ENCODE results near the gene FBXO15.

Gene FBXO15

GRCh38 chr18:74074668-74075564 lies 72.7 kb downstream of the FBXO15 start:
- H3K27ac ChIP-seq = no peak overlapping the region
- no peak for TF ChIP-seq CTCF (conservative IDR thresholded peaks at IDR 0.05)

GRCh38 chr18:74073957-74074667 lies 73.5 kb downstream of the FBXO15 start:
- TF ChIP-seq CTCF (conservative IDR thresholded peaks at IDR 0.05) = no peak
- no peak overlapping the region for H3K27ac ChIP-seq

- TF ChIP-seq CTCF (conservative IDR thresholded peaks at IDR 0.05) = no peak
Observed at GRCh38 chr18:74069178-74070050, 78.2 kb downstream of the FBXO15 start.

GRCh38 chr18:74068296-74068695 lies 79.3 kb downstream of the FBXO15 start:
- no peak overlapping the region for H3K27ac ChIP-seq
- no peak for TF ChIP-seq CTCF (conservative IDR thresholded peaks at IDR 0.05)

More at GRCh38 chr18:74069178-74070050, 78.2 kb downstream of the FBXO15 start:
- no peak overlapping the region for H3K27ac ChIP-seq

- no peak overlapping the region for H3K27ac ChIP-seq
- no peak for TF ChIP-seq CTCF (conservative IDR thresholded peaks at IDR 0.05)
Observed at GRCh38 chr18:74066018-74066417, 81.6 kb downstream of the FBXO15 start.

GRCh38 chr18:74065366-74065765 lies 82.3 kb downstream of the FBXO15 start:
- no peak overlapping the region for H3K27ac ChIP-seq
- no peak for TF ChIP-seq CTCF (conservative IDR thresholded peaks at IDR 0.05)
